GM12878 (cell line): ENCODE results near the gene ACSM6. TPM values are rescaled to one million over a fixed set of nuclear protein-coding genes. Genes with fewer than 3 reads are reported as not detected.

Experiments
- ATAC-seq: fragments of 200-7000 bp; cut with Tn5 transposase; 3 replicates; pipeline ENCODE4 v1.9.1; 2020; ENCODE audit warnings: mild to moderate bottlenecking, moderate library complexity
- BruUV-seq: library from RNA; stranded (reverse); fragments of 400-500 nt; replicated peaks from 2 replicates; lab custom pipeline; 2021; lab: Mats Ljungman, UMichigan
- CTCF ChIA-PET: fragments of 300-600 bp; sonication (Branson Sonifier 250); formaldehyde crosslinking; extraction: SDS; loops from one replicate; lab custom pipeline; 2021; ENCODE audit warnings: inconsistent platforms; lab: Yijun Ruan, JAX
- POLR2A ChIA-PET: fragments of 350-600 bp; formaldehyde crosslinking; extraction: SDS; loops from one replicate; lab custom pipeline; 2021; ENCODE audit warnings: inconsistent platforms; lab: Charles Lee
- RAD21 ChIA-PET: fragments of 300-600 bp; sonication (Branson Sonifier 250); formaldehyde crosslinking; loops from one replicate; lab custom pipeline; 2023; ENCODE audit warnings: antibody characterized with exemption; ENCODE audit not compliant: unreplicated experiment; lab: Charles Lee
- SMC1A ChIA-PET: fragments of 300-600 bp; sonication (Branson Sonifier 250); formaldehyde crosslinking; loops from one replicate; lab custom pipeline; 2023; ENCODE audit not compliant: unreplicated experiment, uncharacterized antibody; lab: Charles Lee
- DNase-seq: peaks from one replicate; pipeline ENCODE4 v3.0.0-alpha.2; 2011; ENCODE audit warnings: low read depth, low spot score
- FAIRE-seq: peaks from 3 replicates; lab custom pipeline; 2011; peaks lifted over from hg19 to GRCh38; lab: Jason Lieb, UNC
- H2AFZ ChIP-seq: 2 replicates; pipeline ENCODE4 v1.6.0; 2011; ENCODE audit warnings: low read depth, low read length, control low read depth; ENCODE audit not compliant: control insufficient read depth
- H3K27ac ChIP-seq: 2 replicates; pipeline ENCODE4 v1.5.1; 2011; ENCODE audit warnings: control low read depth; ENCODE audit not compliant: control insufficient read depth, insufficient read depth
- H3K27me3 ChIP-seq, 2 experiments: replicated peaks in 1 of 2; 2 replicates each; pipeline versions ENCODE4 v1.6.0 to v1.6.1; 2011; ENCODE audit warnings: low read length in 1 of 2; ENCODE audit not compliant: control insufficient read depth in 2 of 2, insufficient read depth in 2 of 2
- H3K36me3 ChIP-seq, 2 experiments: 2 replicates each; pipeline ENCODE4 v1.5.1; 2011; ENCODE audit warnings: low read length in 1 of 2; ENCODE audit not compliant: control insufficient read depth in 2 of 2, insufficient read depth in 2 of 2
- H3K4me1 ChIP-seq: 2 replicates; pipeline ENCODE4 v1.6.1; 2011; ENCODE audit warnings: mild to moderate bottlenecking, low read length, moderate library complexity, mixed read lengths; ENCODE audit not compliant: control insufficient read depth, insufficient read depth
- H3K4me2 ChIP-seq: 2 replicates; pipeline ENCODE4 v1.6.0; 2011; ENCODE audit warnings: control low read depth; ENCODE audit not compliant: control insufficient read depth, insufficient read depth
- H3K4me3 ChIP-seq: fragments of 200-600 bp; sonication (generic); 2 replicates; pipeline ENCODE4 v1.5.1; 2016
- H3K79me2 ChIP-seq: 2 replicates; pipeline ENCODE4 v1.6.0; 2011; ENCODE audit warnings: low read length; ENCODE audit not compliant: control insufficient read depth, insufficient read depth
- H3K9ac ChIP-seq: 2 replicates; pipeline ENCODE4 v1.8.0; 2011; ENCODE audit warnings: low read length, control low read depth, mixed read lengths; ENCODE audit not compliant: control insufficient read depth, insufficient read depth
- H3K9me3 ChIP-seq: replicated peaks from 3 replicates; pipeline ENCODE4 v1.5.1; 2011; ENCODE audit warnings: mild to moderate bottlenecking, low read length; ENCODE audit not compliant: control insufficient read depth, insufficient read depth
- H4K20me1 ChIP-seq: 2 replicates; pipeline ENCODE4 v1.6.0; 2011; ENCODE audit not compliant: control insufficient read depth, insufficient read depth
- CTCF ChIP-seq, 3 experiments: IDR thresholded peaks in 2 of 3; conservative IDR thresholded peaks in 1 of 3; 2 replicates each; pipeline ENCODE4 v1.5.1; 2011; ENCODE audit warnings: low read depth in 3 of 3, low read length in 3 of 3, mild to moderate bottlenecking in 3 of 3, control low read depth in 2 of 3, moderate library complexity in 2 of 3, inconsistent platforms in 1 of 3, mixed read lengths in 1 of 3; ENCODE audit not compliant: control insufficient read depth in 2 of 3, insufficient read depth in 1 of 3; ENCODE audit errors: extremely low read depth in 1 of 3
- EZH2 ChIP-seq: IDR thresholded peaks from 2 replicates; pipeline ENCODE4 v1.6.1; 2012; ENCODE audit warnings: low read depth, mild to moderate bottlenecking, control low read depth, inconsistent platforms, low read length, borderline replicate concordance; ENCODE audit not compliant: control insufficient read depth
- HDAC2 ChIP-seq: fragments of 200-600 bp; sonication (generic); IDR thresholded peaks from 2 replicates; pipeline ENCODE4 v1.6.1; 2017
- MYC ChIP-seq: IDR thresholded peaks from 2 replicates; pipeline ENCODE4 v1.6.1; 2011; ENCODE audit warnings: mild to moderate bottlenecking, low read length, moderate library complexity, inconsistent platforms; ENCODE audit not compliant: insufficient read depth, insufficient replicate concordance, insufficient read length, severe bottlenecking
- RAD21 ChIP-seq: IDR thresholded peaks from 2 replicates; pipeline ENCODE4 v1.6.1; 2011; ENCODE audit warnings: mild to moderate bottlenecking, low read depth, low read length, moderate library complexity; ENCODE audit not compliant: insufficient read depth
- SMC3 ChIP-seq: IDR thresholded peaks from 2 replicates; pipeline ENCODE4 v1.6.1; 2011; ENCODE audit warnings: low read length, improper control_type of control experiment, borderline replicate concordance
- WGBS: methylation state at CpG from one replicate; pipeline ENCODE4 v1.1.6; 2016; ENCODE audit warnings: low lambda C conversion rate; ENCODE audit not compliant: insufficient replicate concordance, insufficient coverage; ENCODE audit errors: missing lambda C conversion rate; 5-methylcytosine and 5-hydroxymethylcytosine counted together
- in situ Hi-C: fragments of 300-500 bp; cut with MboI; formaldehyde crosslinking; loops from 9 replicates; pipeline ENCODE4 v1.14.3; 2018; ENCODE audit warnings: mixed read lengths
- intact Hi-C: fragments of 100-400 bp; cut with micrococcal nuclease; formaldehyde crosslinking; loops from one replicate; pipeline ENCODE4 v1.14.2; 2022; ENCODE audit not compliant: unreplicated experiment
- polyA plus RNA-seq, 11 experiments: library from polyadenylated mRNA; depleted of rRNA in 4 of 11; unstranded in 6 of 11; stranded (reverse) in 5 of 11; fragments of >200 nt; fragmentation: Nextera tagmentation in 4 of 11; fragmentation: Illumina TruSeq in 1 of 11; extraction: Ambion mirVana in 4 of 11; extraction: Trizol in 1 of 11; gene quantifications; 1 replicate in 1 of 11; 2 replicates in 10 of 11; pipeline versions ENCODE4 v1.2.1 to v1.2.3, GENCODE V29; 2011 to 2016; ENCODE audit warnings: inconsistent platforms in 2 of 11, missing spikeins in 2 of 11, low read depth in 1 of 11
- total RNA-seq, 4 experiments: library from RNA; depleted of rRNA in 3 of 4; stranded (reverse); fragments of >200 nt in 3 of 4; fragmentation: Illumina TruSeq in 1 of 4; extraction: Trizol in 1 of 4; gene quantifications; 2 replicates each; pipeline versions ENCODE4 v1.2.1 to v1.2.3, GENCODE V29; 2013 to 2021

ACSM6 gene
- total and polyA plus RNA-seq, 10 of the 15 experiments (the other 5 are each of a cell fraction or from before 2014, with no cell fraction given), result 0.06 to 0.21 (median 0.20) TPM; not detected in 7

- ChIA-PET POLR2A (interaction anchor here (1.1 to 1.5 kb wide), 2 partner anchors 10 to 48 kb away, joined by 3 read pairs; partner anchors contain the start of gene PDLIM1), RAD21 (interaction anchor here (0.6 to 5.6 kb wide), 6 partner anchors 8 to 614 kb away, joined by 3 to 185 read pairs (median 4); no protein-coding TSS in a partner anchor), CTCF (interaction anchor here (0.6 to 9.9 kb wide), 23 partner anchors 7 to 612 kb away, joined by 3 to 346 read pairs (median 4); no protein-coding TSS in a partner anchor), SMC1A (interaction anchor here (0.6 to 10.3 kb wide), 12 partner anchors 8 to 342 kb away, joined by 3 to 262 read pairs (median 4); no protein-coding TSS in a partner anchor)
- Histone ChIP-seq H3K27ac (no peak overlapping the region), H3K4me2 (no peak overlapping the region), H4K20me1 (peaks cover 3% of the 10 kb centered on the region; the same call in 1 of the 2 replicates), H2AFZ (no peak overlapping the region), H3K79me2 (peaks cover 19% of the 10 kb centered on the region), H3K4me1 (peaks cover 38% of the 10 kb centered on the region), H3K4me3 (no peak overlapping the region), H3K36me3 (peaks cover 43 to 57% of the 10 kb centered on the region in 2 experiments), H3K9ac (no peak overlapping the region), H3K27me3 (no peaks in the 10 kb centered on the region), H3K9me3 (no peaks in the 10 kb centered on the region)
- in situ Hi-C loops (loop anchor here (5.0 kb wide), 1 partner anchor 110 kb away; no protein-coding TSS in a partner anchor), intact Hi-C loops (loop anchor here (1.0 to 10.0 kb wide), 3 partner anchors 59 to 608 kb away; no protein-coding TSS in a partner anchor)
- no TSS peak for BruUV-seq
- ATAC-seq (no peak), DNase-seq (no peak), FAIRE-seq (no peak)
- TF ChIP-seq CTCF (IDR thresholded peaks at IDR 0.05 in 2 of 3, conservative IDR thresholded peaks at IDR 0.05 in 1 of 3; ENCODE audit: control insufficient read depth in 2 of 3, extremely low read depth in 1 of 3, insufficient read depth in 1 of 3, low read depth in 3 of 3, low read length in 3 of 3) (peak; percentile 55 to 63 (median 57)), HDAC2 (no peak), EZH2 (no peak), SMC3 (peak; percentile 41; the same call in 1 of the 2 replicates), MYC (no peak), RAD21 (peak; percentile 70)
- WGBS, result 96% methylated on average over 7 of the region's 8 CpGs
These were observed 48.7 kb downstream of the ACSM6 start for GRCh38 chr10:95242581-95243317.
